Measurements from ENCODE around the gene BCL11A. TPM values are rescaled to one million over a fixed set of nuclear protein-coding genes. Genes with fewer than 3 reads are reported as not detected.

BCL11A gene
- total and polyA plus RNA-seq, 2 donors from 2014 or later: 1.4 to 8.7 TPM

GRCh38 chr2:60532421-60532820 lies 21.0 kb downstream of the BCL11A start:
- H3K36me3 ChIP-seq (ENCODE audit: control insufficient read depth in 2 of 3, insufficient read depth in 3 of 3, low read length in 3 of 3): no peaks in the 10 kb centered on the region
- no peaks in the 10 kb centered on the region for H3K27me3 ChIP-seq (ENCODE audit: control insufficient read depth, insufficient read depth, low read length)
- FAIRE-seq (no peak), DNase-seq (peak in 1 of 5 donors; percentile 47)
- intact Hi-C loops (cut with DNase I): no loop called here
- H3K9me3 ChIP-seq (ENCODE audit: control insufficient read depth in 2 of 3, insufficient read depth in 1 of 3, low read length in 3 of 3): no peaks in the 10 kb centered on the region
- H3K9ac ChIP-seq (ENCODE audit: low read length in 3 of 3): no peak overlapping the region
- H3K27ac ChIP-seq (ENCODE audit: low read depth in 2 of 2, low read length in 2 of 2): no peak overlapping the region
- no peak for TF ChIP-seq CTCF (IDR thresholded peaks at IDR 0.05; ENCODE audit: borderline replicate concordance, extremely low read depth, insufficient read depth)
- H3K4me1 ChIP-seq (ENCODE audit: control insufficient read depth in 2 of 3, insufficient read depth in 2 of 3, low read depth in 1 of 3, low read length in 3 of 3): peaks cover 5 to 9% (median 7%) of the 10 kb centered on the region in 3 donors
- no peak overlapping the region for H3K4me3 ChIP-seq (ENCODE audit: low read length in 3 of 3)

- FAIRE-seq (no peak), DNase-seq (peak in 3 of 5 donors; percentile 51 to 72 (median 55))
- Histone ChIP-seq H3K27ac (ENCODE audit: low read depth in 2 of 2, low read length in 2 of 2) (no peak overlapping the region), H3K4me3 (ENCODE audit: low read length in 3 of 3) (no peak overlapping the region), H3K36me3 (ENCODE audit: control insufficient read depth in 2 of 3, insufficient read depth in 3 of 3, low read length in 3 of 3) (no peaks in the 10 kb centered on the region), H3K9me3 (ENCODE audit: control insufficient read depth in 2 of 3, insufficient read depth in 1 of 3, low read length in 3 of 3) (no peaks in the 10 kb centered on the region), H3K4me1 (ENCODE audit: control insufficient read depth in 2 of 3, insufficient read depth in 2 of 3, low read depth in 1 of 3, low read length in 3 of 3) (peaks cover 5 to 9% (median 7%) of the 10 kb centered on the region in 3 donors), H3K27me3 (ENCODE audit: control insufficient read depth, insufficient read depth, low read length) (no peaks in the 10 kb centered on the region), H3K9ac (ENCODE audit: low read length in 3 of 3) (no peak overlapping the region)
- intact Hi-C loops (cut with DNase I): no loop called here
- no peak for TF ChIP-seq CTCF (IDR thresholded peaks at IDR 0.05; ENCODE audit: borderline replicate concordance, extremely low read depth, insufficient read depth)
Observed at GRCh38 chr2:60531701-60532133, 21.7 kb downstream of the BCL11A start.

- DNase-seq (peak; percentile 88 to 95 (median 91)), FAIRE-seq (no peak)
- intact Hi-C loops (cut with DNase I): no loop called here
- H3K4me1 ChIP-seq (ENCODE audit: control insufficient read depth in 2 of 3, insufficient read depth in 2 of 3, low read depth in 1 of 3, low read length in 3 of 3): peaks cover 5 to 9% (median 7%) of the 10 kb centered on the region in 3 donors
- no peak for TF ChIP-seq CTCF (IDR thresholded peaks at IDR 0.05; ENCODE audit: borderline replicate concordance, extremely low read depth, insufficient read depth)
- peak overlapping the region in 1 of 2 donors; percentile 69 for H3K27ac ChIP-seq (ENCODE audit: low read depth in 2 of 2, low read length in 2 of 2)
- no peaks in the 10 kb centered on the region for H3K9me3 ChIP-seq (ENCODE audit: control insufficient read depth in 2 of 3, insufficient read depth in 1 of 3, low read length in 3 of 3)
- H3K4me3 ChIP-seq (ENCODE audit: low read length in 3 of 3): peak overlapping the region in 1 of 3 donors; percentile 40
- peak overlapping the region in 1 of 3 donors; percentile 27 for H3K9ac ChIP-seq (ENCODE audit: low read length in 3 of 3)
- H3K36me3 ChIP-seq (ENCODE audit: control insufficient read depth in 2 of 3, insufficient read depth in 3 of 3, low read length in 3 of 3): no peaks in the 10 kb centered on the region
- H3K27me3 ChIP-seq (ENCODE audit: control insufficient read depth, insufficient read depth, low read length): no peaks in the 10 kb centered on the region
Observed at GRCh38 chr2:60530660-60531281, 22.7 kb downstream of the BCL11A start.

Measured in kidney (tissue), 14 donors.